HG02970 (cell line): ENCODE results near the gene EML6.

Experiments used
- ATAC-seq: cut with Tn5 transposase; IDR thresholded peaks from one replicate; pipeline ENCODE4 v1.9.1; 2021; ENCODE audit warnings: mild to moderate bottlenecking, moderate library complexity, moderate number of reproducible peaks; ENCODE audit not compliant: unreplicated experiment, low FRiP score

Gene EML6

DNA sequence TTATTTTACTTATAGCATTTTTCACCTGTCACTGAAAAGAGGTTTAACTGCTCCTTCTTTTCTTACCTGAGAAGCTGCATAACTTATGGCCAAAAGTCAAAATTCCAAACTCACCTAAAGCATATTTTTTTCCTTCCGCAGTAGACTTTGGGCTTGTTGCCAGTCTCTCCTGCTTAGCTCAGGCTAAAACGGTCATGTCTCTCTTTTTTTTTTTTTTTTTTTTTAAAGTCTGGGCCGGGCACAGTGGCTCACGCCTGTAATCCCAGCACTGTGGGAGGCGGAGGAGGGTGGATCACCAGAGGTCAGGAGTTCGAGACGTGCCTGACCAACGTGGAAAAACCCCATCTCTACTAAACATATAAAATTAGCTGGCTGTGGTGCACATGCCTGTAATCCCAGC is 213.3 kb downstream of the EML6 start:
- ATAC-seq, result no peak

DNA sequence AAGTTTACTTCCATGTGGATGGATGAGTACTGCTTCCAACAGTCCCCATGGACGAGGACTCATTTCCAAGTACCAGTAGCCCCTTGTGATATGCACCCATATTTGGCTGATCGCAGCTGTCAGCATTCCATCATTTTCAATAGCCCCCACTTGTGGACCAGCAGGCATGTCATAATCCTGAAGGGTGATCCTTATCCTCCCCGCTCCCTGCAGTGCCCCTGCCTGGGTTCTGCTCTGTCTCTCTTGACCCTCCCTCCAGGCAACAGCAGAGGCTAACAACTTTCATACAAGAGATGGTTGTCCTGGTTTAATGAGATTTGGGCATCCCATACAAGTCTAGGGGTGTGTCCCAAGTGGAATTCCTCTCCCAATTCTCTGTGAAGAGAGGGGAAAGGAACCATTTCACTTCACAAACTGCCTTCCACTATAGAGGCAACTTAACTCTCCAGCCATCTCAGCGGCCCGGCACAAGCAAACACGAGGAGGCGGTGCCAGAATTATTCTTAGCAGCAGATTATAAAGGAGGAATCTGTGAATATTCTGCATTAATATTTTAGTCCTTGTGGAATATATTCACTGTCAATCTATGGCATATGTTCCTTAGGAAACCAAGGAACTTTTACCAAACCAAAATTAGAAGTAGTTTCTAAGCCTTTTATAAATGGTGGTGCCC is 216.1 kb downstream of the EML6 start:
- ATAC-seq, result no peak

- ATAC-seq, result no peak
These were observed 217.3 kb downstream of the EML6 start for GRCh38 chr2:54940723-54941122.

- no peak for ATAC-seq
These were observed 218.0 kb downstream of the EML6 start for GRCh38 chr2:54941248-54941984.

- ATAC-seq, result no peak
These were observed 218.9 kb downstream of the EML6 start for GRCh38 chr2:54942373-54942772.

DNA sequence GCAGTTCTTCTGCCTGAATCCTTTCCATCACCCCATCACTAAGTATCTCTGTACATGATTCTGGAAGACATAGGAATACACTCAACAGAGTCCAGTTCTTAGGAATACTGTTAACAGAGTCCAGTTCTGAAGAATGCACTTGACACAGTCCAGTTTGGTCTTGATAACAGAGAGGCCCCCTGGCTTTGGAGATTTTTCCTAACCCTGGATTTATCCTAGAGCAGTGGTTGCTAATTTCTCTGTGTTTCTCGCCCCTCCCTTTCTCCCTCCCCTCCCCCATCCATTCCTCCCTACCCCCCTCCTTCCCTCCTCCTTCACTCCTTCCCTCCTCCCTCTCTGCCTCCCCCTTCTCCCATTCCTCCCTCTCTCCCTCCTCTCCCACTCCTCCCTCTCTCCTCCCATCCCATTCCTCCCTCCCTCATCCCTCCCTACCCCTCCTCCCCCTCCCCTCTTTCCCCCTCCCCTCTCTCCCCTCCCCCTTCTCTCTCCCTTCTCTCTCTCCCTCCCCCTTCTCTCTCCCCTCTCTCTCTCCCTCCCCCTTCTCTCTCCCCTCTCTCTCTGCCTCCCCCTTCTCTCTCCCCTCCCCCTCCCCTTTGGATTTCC is 221.4 kb downstream of the EML6 start:
- no peak for ATAC-seq

DNA sequence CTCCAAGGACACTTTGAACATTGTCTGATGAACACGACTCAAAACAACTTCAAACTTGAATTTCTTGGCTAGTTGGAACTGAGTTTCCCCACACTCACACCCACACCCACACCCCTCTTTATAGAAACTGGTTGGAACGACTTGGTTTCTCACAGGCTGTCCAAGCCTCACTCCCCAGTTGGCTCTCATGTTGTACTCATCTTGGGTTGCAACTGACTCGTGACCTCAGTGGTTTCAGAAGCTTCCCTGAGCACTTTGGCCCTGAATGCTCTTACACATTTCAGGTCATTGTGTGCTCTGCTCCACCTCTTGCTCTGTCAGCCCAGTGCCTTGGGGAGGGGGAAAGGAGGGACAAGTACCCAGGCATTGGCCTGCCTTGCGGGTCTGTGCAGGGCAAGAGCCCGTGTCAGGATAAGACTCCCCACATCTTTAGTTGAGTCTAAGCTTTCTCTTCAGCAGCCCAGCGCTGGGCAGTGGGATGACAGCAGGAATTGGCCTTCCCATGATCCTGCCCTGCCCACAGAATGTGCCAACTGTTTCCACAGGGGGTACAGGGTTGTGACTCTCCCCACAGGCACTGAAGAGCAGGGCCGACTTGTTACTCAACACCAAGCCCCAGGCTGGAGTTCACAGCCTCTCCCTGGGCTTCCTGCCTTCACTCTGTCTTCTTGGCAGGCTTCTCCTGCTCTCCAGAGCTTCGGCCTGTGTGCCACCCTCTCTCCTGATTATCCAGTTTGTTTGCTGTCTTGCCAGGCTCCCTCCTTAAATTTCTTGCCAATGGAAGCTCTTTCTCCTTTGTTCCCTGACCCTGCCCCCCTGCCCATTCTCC is 222.1 kb downstream of the EML6 start:
- ATAC-seq, result no peak

GRCh38 chr2:54946220-54946805 is 222.9 kb downstream of the EML6 start:
- no peak for ATAC-seq

DNA sequence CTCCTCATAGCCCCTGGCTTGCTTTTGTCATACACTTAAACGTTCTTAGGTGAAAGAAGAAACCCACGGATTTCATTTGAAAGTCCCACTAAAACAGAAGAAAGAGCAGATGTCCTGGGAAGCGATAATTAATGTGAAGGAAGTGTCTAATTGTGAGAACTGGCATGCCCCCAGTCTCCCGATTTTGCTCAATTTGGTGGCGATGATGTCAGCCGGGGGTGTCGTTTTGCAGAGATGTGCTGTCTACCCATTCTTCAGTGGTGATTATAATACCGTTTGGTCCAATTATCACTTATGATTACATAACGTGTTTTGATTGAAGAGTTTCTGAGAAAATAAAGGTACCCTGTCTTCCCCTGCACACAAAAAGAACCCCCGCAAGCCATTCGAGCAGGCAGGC is 223.7 kb downstream of the EML6 start:
- ATAC-seq, result no peak

DNA sequence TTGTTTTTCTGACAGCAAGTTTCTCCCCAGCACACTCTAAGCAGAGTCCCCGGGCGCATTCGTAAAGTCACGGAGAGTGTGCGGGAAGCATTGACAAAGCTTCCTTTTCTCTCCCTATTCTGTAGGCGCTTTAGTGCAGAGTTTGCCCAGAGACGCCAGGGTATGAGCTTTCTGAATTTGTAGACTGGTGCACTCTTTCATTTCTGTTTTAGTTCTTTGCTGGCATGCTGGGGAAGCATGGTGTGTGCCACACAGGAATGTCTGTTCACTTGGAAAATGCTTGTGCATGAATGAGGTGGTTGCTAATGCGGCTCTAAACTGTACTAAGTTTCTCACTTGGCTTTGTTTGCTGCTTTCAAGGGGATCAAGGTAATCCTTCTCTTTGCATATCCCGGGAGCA is 224.2 kb downstream of the EML6 start:
- no peak for ATAC-seq

- no peak for ATAC-seq
These were observed 224.7 kb downstream of the EML6 start for GRCh38 chr2:54948120-54948519.

- no peak for ATAC-seq
These were observed 226.0 kb downstream of the EML6 start for GRCh38 chr2:54949431-54949830.

- ATAC-seq, result no peak
These were observed 227.3 kb downstream of the EML6 start for GRCh38 chr2:54950811-54951210.

GRCh38 chr2:54952425-54952824 is 229.0 kb downstream of the EML6 start:
- ATAC-seq, result no peak

GRCh38 chr2:54952978-54953456 is 229.6 kb downstream of the EML6 start:
- no peak for ATAC-seq

DNA sequence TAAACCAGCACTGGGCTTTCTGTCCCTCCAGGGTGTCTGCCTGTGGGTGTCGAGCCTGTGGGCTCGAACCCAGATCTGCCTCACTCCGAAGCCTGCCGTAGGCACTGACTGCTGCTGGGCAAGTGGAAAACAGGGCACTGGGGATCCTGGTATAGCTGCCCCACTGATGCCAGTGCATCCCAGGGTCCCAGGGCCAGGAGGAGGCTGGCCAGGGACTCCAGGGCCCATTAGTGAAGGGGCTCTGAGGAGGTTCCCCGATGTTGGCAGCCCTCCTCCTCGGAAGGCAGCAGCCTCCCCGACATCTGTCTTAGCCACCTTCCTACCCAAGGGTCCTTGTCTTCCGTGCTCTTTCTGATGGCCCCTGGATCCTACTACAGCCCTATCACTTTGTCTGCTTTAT is 230.7 kb downstream of the EML6 start:
- no peak for ATAC-seq

DNA sequence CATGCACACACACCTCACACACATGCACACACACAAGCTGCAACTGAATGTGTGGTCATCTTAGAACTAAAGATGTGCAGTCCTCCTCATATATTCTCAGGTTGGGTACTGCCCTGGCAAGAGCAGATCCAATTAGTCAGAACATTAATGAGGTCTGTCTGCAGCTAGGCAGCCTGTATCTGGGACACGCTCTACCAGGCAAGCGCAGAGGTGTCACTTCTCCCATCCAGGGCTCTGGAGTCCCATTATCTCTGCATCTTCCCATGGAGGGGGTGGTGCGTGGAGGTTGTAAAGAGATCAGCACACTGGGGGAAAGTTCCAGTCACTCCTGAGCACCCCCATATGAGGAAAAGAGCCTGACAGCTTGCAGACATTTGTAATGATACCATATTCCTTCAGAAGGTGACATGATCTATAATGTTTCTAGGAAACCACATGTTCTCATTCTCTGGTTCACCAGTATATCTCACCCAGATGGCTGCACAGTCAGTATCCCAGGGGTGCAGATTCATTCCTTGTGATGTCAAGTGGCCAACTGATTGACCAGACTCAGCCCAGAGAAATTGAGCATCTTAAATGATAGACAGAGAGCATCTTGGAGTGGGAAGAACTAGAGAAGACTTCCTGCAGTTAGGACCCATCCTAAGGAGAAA is 231.4 kb downstream of the EML6 start:
- ATAC-seq, result no peak

- no peak for ATAC-seq
These were observed 232.1 kb downstream of the EML6 start for GRCh38 chr2:54955358-54956110.

DNA sequence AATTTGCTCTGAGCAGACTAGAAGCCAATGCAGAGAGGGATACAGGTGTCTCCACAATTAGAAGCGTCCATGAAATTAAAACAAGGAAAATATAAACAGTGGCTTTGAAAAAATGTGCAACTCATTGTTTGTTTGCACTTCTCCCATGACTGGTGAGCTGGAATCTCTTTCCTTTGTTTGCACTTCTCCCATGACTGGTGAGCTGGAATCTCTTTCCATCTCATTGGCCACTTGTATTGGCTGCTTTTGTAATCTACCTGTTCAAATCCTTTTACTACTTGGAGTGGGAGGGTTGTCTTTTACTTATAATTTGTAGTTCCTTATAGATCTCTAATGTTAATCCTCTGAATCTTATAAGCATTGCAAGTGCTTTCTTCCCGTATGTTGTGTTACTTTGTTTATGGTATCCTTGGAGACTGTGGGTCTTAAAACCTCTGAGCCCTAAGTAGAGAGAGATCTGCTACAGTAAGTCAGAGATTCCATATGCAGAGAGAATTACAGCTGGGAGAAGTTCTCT is 232.7 kb downstream of the EML6 start:
- no peak for ATAC-seq
